GM12875 (cell line): ENCODE results near the gene GRM7.

Experiments
- H3K4me3 ChIP-seq: one replicate; pipeline ENCODE4 v1.5.1; 2011; ENCODE audit warnings: low read depth, low read length, control low read depth
- CTCF ChIP-seq: IDR thresholded peaks from 2 replicates; pipeline ENCODE4 v1.5.1; 2011; ENCODE audit warnings: low read depth, mild to moderate bottlenecking, control low read depth, inconsistent platforms, low read length, moderate library complexity, borderline replicate concordance; ENCODE audit not compliant: insufficient read depth

The GRM7 gene

GRCh38 chr3:7423995-7424394 is 563.1 kb downstream of the GRM7 start:
- H3K4me3 ChIP-seq, result no peak overlapping the region
- no peak for TF ChIP-seq CTCF

DNA sequence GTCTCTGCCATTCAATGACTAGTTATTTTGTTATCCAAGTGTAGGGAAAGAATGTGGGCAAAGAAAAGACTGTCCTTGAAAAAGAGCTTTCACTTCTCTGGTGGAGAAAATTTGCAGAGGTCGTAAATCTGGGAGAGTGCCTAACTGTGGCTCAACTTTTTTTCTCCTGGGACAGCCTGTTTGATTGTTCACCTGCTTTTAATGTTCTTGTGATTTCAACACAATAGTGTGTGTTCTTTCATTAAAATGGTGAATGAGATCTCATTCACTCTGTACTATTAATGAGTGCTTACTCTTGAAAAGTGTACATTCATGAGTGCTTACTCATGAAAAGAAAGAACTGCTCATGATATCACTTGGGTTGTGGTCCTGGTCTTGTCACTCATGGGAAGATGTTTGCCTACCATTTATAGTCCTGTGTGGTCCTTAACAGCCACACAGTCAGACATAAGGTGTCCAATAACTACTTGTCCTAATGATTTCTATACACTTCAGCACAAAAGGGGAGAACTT is 567.3 kb downstream of the GRM7 start:
- TF ChIP-seq CTCF, result no peak
- H3K4me3 ChIP-seq, result no peak overlapping the region

- H3K4me3 ChIP-seq, result no peak overlapping the region
- TF ChIP-seq CTCF, result no peak
Measured at GRCh38 chr3:7432610-7433009, 571.7 kb downstream of the GRM7 start.

DNA sequence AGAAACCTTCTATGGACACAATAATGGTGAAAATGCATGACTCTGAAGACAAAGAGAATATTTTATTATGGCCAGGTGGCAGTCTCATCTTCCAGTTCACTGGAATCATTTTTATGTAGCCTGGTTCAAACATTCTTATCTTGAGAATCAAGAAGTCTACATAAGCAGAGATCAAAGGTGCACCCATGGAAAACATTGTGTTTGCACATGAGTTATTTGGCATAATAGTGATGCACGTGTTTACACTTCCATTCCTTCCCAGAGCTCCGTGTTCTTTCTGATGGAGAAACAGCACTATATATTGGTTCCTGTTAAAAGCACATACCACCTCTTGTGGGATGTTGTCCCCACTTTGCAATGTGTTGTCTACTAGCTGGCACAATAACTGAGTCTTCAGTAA is 572.2 kb downstream of the GRM7 start:
- no peak overlapping the region for H3K4me3 ChIP-seq
- TF ChIP-seq CTCF, result no peak

DNA sequence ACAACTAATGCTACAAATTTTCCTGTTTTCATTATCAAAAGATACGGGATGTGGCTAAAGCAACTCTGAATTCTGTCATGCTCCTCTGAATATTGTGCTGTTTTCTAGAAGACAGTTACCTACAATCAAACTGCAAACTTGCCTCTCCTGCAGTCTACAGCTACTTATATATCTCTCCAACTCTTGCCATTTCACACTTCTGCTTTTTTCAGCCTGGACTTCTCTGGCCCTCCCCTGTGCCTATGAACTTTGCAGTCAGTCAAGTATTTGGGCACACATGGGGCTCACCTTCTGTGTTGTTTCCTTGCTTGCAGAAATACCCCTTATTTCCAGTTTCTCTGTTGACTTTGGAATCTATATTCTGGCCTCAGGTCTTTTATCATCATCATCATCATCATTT is 575.6 kb downstream of the GRM7 start:
- no peak for TF ChIP-seq CTCF
- no peak overlapping the region for H3K4me3 ChIP-seq

- TF ChIP-seq CTCF, result no peak
- H3K4me3 ChIP-seq, result no peak overlapping the region
Measured at GRCh38 chr3:7437231-7437630, 576.3 kb downstream of the GRM7 start.

DNA sequence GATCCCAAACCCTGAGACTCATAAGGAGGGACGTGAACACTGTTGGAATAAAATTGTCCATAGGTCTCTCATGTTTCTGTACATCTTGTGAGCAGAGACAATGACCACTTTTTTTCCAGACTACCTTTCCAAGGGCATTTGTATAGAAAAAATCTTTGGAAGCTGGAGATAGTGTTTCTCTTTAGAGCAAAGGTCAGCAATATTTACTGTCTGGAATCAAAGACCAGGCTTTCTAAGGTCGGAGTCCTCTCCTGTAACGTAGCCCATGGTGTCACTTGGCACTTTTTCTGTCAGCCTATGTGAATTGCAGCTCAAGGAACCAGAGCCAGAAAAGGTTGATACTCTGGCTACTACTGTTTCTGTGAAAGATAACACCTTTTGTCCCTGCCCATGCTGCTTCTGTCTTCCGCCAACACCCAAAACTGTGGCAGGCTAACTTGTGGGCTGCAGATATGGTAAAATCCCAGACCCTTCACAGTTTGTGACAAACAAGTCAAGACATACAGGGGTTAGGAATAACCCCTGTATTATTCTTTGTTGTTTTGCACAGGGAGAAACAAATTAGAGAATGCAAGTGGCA is 578.3 kb downstream of the GRM7 start:
- no peak for TF ChIP-seq CTCF
- H3K4me3 ChIP-seq, result no peak overlapping the region
